CD4-positive, alpha-beta T cell treated with Interleukin-1 beta for 1 hour (primary cell): ENCODE measurements around the gene CD209.
A peak's percentile ranks its signal among the peaks of the same experiment; 100 is the strongest.
"Not testable (repeated sequence)": the region's sequence is repeated elsewhere in the genome, so short reads cannot be mapped to it uniquely, and the experiment has no call there.

Experiments
- DNase-seq, 2 donors: peaks; one replicate each; pipeline ENCODE4 v3.0.0-alpha.2; 2020 to 2022

The CD209 gene

DNA sequence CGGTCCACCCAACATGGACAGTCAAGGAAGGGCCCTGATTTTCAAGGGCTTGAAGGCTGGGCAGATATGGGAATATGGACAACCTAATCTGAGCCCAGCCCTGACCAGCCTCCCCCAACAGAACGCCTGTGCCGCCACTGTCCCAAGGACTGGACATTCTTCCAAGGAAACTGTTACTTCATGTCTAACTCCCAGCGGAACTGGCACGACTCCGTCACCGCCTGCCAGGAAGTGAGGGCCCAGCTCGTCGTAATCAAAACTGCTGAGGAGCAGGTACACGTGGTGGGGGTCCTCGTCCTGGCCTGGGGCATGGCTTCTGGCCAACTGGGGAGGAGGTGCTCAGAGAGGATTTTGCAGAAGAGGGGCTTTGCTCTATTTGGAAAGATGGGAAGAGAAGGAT, 19.2 kb upstream of the CD209 start:
- DNase-seq, result no peak

GRCh38 chr19:7765043-7765442, 17.7 kb upstream of the CD209 start:
- DNase-seq, result not testable (repeated sequence)

- DNase-seq, result not testable (repeated sequence)
Observed at GRCh38 chr19:7764157-7764556, 16.8 kb upstream of the CD209 start.

GRCh38 chr19:7763696-7764095, 16.4 kb upstream of the CD209 start:
- no peak for DNase-seq

DNA sequence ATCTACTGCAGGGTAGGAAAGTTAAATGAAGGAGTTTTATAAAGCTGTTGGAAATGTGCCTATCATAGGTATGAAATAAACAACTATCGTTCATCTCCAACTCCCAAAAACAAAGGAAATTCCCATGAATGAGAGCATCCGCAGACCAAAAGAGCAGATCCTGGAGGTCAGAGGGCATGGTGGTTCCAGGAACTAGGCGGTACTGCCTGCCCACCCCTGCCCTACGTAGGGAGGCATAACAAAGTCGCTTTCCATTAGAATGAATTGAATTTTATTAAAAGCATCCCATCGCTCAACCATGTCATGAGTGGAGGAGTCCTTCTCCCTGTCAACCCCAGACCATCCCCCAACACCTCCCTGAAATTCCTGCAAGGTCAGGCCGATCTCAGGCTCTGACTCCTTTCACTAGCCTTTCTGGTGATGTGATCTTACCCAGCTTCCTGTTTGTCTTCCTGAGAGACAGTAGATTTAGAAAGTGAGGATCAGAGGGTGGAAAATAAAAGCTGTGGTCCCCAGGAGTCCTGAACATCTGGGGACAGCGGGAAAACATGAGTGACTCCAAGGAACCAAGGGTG, 15.5 kb upstream of the CD209 start, which contains the start of gene CLEC4M:
CLEC4M (plus strand) TSS at position 525 of the 575 bp plus-strand sequence; CDS start at position 549, 24 bp downstream.
- no peak for DNase-seq

DNA sequence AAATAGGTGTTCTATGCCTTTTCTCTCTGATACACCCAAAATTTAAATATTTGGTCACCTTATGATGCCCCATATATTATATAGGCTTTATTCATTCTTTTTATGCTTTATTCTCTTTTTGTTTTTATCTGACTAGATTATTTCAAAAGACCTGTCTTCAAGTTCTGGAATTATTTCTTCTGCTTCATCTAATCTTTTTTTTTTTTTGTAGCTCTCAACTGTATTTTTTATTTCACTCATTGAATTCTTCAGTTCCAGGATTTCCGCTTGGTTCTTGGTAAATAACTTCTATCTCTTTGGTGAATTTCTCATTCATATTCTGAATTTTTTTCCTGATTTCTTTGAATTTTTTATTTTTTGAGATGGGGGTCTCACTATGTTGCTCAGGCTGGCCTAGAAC, 11.8 kb upstream of the CD209 start:
- DNase-seq, result no peak

- no peak for DNase-seq
Observed at GRCh38 chr19:7757358-7757757, 10.0 kb upstream of the CD209 start.

- DNase-seq, result no peak
Observed at GRCh38 chr19:7756258-7756657, 8.9 kb upstream of the CD209 start.

GRCh38 chr19:7751157-7751783, 3.9 kb upstream of the CD209 start:
- DNase-seq, result peak; percentile 30 to 60

DNA sequence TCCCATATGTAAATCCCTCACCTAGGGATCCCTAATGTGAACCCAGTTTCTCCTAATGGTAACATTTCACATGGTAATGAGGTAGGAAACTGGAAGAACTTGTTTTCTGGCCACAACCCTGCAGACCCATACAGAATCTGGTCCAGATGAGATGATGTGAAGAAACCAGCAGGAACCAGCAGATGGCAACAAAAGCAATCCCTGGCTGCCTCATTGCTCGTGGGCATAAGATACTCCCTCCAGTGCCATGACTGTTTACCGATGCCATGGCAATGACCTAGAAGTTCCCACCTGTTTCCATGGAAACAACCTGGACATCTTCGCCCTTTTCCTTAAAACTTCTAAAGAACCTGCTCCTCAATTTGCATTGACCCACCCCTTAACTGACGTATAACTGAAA, 1.4 kb upstream of the CD209 start:
- DNase-seq, result peak in 1 of 2 donors; percentile 19

DNA sequence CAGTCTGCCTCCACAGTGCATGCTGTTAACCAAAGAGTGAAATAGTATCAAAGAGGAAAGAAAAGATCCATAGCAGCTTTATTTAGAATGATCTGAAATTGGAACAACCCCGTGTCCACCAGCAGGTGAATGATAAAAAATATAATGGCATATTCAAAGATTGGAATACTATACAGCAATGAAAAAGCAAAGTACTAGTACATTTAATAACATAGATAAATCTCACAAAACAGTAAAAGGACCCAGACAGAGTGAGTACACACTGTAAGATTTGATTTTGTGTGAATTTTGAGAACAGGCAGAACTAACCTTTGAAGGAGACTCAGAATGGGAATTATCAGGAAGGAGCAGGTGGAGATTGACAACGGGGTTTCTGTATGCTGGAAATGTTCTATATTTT, 837 bp upstream of the CD209 start:
- no peak for DNase-seq

DNA sequence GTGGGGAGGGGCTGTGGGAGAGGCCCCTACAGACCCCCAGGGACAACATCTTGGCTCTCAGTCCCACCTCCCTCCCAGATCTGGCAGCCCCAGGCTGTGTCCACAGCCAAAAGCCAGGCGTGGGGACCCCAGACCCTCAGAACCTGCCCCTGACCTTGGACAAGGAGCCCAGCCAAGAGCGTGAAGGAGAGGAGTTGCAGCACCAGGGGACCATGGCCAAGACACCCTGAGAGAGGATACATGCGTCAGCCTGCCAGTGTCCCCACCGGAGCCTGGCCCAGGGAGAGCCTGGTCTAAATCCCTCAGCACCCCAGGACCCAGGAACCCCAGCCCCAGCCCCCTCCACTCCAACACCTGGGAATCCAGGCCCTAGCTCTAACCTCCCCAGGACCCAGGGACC, 1.0 kb downstream of the CD209 start:
- not testable (repeated sequence) for DNase-seq

- DNase-seq, result no peak
Observed at GRCh38 chr19:7744871-7745650, 2.3 kb downstream of the CD209 start.

- DNase-seq, result no peak
Observed at GRCh38 chr19:7744199-7744786, 3.0 kb downstream of the CD209 start.

DNA sequence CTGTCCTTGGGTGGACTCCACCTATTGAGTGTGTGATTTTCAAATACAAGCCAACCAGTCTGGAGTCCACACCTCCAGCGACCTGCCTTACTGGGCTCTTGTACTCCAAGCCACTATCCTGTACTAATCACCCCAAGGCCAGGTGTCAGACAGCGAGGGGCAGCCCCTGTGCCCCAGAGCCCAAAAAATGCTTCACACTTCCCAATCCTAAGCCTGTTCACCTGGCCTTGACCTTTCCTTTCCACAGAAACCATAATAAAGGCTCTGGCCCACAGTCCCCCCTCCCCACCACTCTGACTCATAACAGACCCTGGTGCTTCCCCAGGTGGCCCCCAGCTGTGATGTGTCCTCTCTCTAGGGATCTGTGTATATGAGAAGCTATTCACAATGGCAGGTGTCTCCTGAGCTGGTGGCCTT, 3.9 kb downstream of the CD209 start:
- DNase-seq, result no peak

DNA sequence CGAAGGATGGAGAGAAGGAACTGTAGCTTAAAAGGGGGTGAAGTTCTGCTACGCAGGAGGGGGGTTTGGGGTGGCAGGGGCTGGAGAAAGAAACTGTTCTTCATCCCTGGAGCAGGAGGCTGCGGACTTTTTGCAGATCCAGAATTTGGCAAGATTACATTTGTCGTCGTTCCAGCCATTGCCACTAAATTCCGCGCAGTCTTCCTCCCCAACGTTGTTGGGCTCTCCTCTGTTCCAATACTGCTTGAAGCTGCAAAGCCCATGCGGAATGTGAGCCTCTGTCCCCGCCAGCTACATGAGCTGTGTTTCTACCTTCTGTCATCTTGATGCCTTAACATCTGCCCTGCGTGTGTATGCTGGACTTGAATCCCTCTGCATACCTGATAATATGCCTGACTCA, 4.3 kb downstream of the CD209 start:
- DNase-seq, result no peak

DNA sequence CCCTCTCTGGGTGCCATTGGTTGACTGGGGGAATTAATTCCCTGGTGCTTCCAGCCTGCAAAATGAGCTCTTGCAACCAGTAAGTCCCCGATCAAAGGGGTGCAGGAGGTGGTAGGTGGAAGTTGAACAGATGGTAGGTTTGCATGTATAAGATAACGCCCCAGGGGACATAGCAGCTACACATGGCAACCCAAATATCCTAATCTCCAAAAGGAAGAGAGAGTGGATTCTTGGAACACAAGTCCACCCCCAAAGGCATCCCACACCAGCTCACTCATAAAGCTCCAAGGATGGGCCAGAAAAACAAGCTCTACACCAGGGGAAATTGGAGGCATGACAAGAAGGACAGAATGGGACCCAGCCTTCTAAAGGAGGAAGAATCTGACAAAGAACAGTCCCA, 4.8 kb downstream of the CD209 start:
- no peak for DNase-seq

GRCh38 chr19:7740682-7741054, 6.7 kb downstream of the CD209 start:
- DNase-seq, result no peak

DNA sequence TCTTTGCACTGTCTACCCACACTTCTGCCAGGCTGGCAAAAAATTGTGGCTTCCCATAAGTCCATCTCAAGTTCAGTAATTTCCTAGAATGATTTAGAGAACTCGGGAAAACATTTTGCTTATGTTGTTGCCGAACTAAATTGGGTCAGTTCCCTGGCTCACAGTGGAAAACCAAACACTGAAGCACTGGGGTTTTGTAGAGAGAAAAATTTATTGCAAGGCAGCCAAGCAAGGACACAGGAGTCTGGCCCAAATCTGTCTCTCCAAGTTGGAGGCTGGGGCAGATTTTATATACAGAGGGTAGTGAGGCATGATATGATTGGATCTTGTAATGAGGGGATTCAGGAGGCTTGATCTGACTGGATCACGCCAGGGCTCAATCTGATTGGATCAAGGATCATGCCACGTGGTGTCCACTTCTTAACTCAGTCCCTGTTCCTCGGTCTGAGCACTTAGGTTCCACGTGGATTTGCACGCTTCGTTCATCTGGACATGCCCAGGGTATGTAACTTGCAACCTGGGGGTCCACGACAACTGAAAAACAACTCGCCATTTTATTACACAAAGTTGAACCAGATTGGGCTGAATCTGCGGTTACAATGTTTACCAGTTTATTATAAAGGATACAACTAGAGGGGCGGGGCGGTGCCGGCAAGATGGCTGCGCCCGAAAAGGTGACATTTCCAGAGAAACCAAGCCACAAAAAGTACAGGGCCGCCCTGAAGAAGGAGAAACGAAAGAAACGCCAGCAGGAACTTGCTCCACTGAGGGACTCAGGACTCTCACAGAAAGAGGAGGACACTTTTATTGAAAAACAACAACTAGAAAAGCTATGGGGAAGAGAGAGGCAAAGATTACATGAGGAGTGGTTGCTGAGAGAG, 7.3 kb downstream of the CD209 start:
- DNase-seq, result no peak

- DNase-seq, result no peak
Observed at GRCh38 chr19:7739211-7739755, 8.1 kb downstream of the CD209 start.

- DNase-seq, result no peak
Observed at GRCh38 chr19:7738023-7738422, 9.3 kb downstream of the CD209 start.

DNA sequence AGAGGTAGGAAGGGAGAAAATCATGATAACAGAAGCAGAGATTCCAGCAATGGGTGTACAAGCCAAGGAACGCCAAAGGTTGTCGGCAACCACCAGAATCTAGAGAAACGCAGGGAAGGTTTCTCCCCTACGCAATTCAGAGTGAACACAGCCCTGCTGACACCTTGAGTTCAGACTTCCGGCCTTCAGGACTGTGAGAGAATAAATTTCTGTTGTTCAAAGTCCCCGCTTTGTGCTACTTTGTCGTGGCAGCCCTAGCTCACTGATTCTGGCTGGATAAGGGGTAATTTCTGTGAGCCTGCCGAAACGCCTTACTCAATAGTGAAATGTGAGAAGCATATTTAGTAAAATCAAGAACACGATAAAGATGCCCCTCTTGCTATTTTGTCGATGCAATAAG, 10.1 kb downstream of the CD209 start:
- no peak for DNase-seq
